HEK293 (cell line): Measurements from ENCODE around the gene MAU2.

Experiments
- CTCF ChIA-PET: fragments of 350-600 bp; formaldehyde crosslinking; extraction: SDS; loops from one replicate; lab custom pipeline; 2021; ENCODE audit warnings: antibody characterized with exemption; lab: Yijun Ruan, JAX
- POLR2A ChIA-PET: fragments of 300-600 bp; formaldehyde crosslinking; extraction: SDS; loops from one replicate; lab custom pipeline; 2020; ENCODE audit warnings: antibody characterized with exemption, inconsistent platforms; lab: Yijun Ruan, JAX
- H3K27ac ChIP-seq: fragments of 200-500 bp; sonication (Bioruptor generic); 2 replicates; pipeline ENCODE4 v1.5.1; 2014; ENCODE audit warnings: low read depth, low read length, control low read depth, inconsistent platforms; ENCODE audit errors: extremely low read depth
- H3K36me3 ChIP-seq, 2 experiments: fragments of 200-500 bp in 1 of 2; sonication (Bioruptor generic) in 1 of 2; 1 replicate in 1 of 2; 2 replicates in 1 of 2; pipeline ENCODE4 v1.5.1; 2014 to 2017; ENCODE audit warnings: inconsistent platforms in 2 of 2, low read length in 2 of 2; ENCODE audit not compliant: control insufficient read depth in 2 of 2, insufficient read depth in 1 of 2
- H3K4me1 ChIP-seq: fragments of 200-500 bp; sonication (Bioruptor generic); 2 replicates; pipeline ENCODE4 v1.5.1; 2014; ENCODE audit warnings: mild to moderate bottlenecking, low read length, inconsistent platforms; ENCODE audit not compliant: control insufficient read depth, insufficient read depth
- H3K4me3 ChIP-seq: 2 replicates; pipeline ENCODE4 v1.5.1; 2011; ENCODE audit warnings: low read depth, mild to moderate bottlenecking, control low read depth, low read length, moderate library complexity
- H3K9me3 ChIP-seq: fragments of 200-500 bp; sonication (Bioruptor generic); 2 replicates; pipeline ENCODE4 v1.5.1; 2014; ENCODE audit warnings: low read depth, low read length, inconsistent platforms; ENCODE audit not compliant: control insufficient read depth, insufficient read depth
- CTCF ChIP-seq: fragments of 450-650 bp; formaldehyde crosslinking; IDR thresholded peaks from 2 replicates; pipeline ENCODE4 v1.5.1; 2016; ENCODE audit warnings: missing biosample characterization, missing genetic modification characterization
- ELK4 ChIP-seq: IDR thresholded peaks from 2 replicates; pipeline ENCODE4 v1.6.1; 2011; ENCODE audit warnings: mild to moderate bottlenecking, low read depth, low read length, borderline replicate concordance
- GLIS2 ChIP-seq: fragments of 450-650 bp; formaldehyde crosslinking; IDR thresholded peaks from 2 replicates; pipeline ENCODE4 v1.5.1; 2016; ENCODE audit warnings: missing biosample characterization, missing genetic modification characterization
- HOXC10 ChIP-seq: sonication (generic); formaldehyde crosslinking; IDR thresholded peaks from 2 replicates; pipeline ENCODE4 v1.8.1; 2023; ENCODE audit warnings: mild to moderate bottlenecking, missing genetic modification reagents
- KLF1 ChIP-seq: fragments of 450-650 bp; formaldehyde crosslinking; IDR thresholded peaks from 2 replicates; pipeline ENCODE4 v1.5.1; 2016; ENCODE audit warnings: missing biosample characterization, missing genetic modification characterization
- KLF9 ChIP-seq: fragments of 450-650 bp; formaldehyde crosslinking; IDR thresholded peaks from 2 replicates; pipeline ENCODE4 v1.5.1; 2016; ENCODE audit warnings: missing biosample characterization, missing genetic modification characterization, low read depth
- OVOL3 ChIP-seq: fragments of 450-650 bp; formaldehyde crosslinking; IDR thresholded peaks from 2 replicates; pipeline ENCODE4 v1.5.1; 2016; ENCODE audit warnings: missing biosample characterization, missing genetic modification characterization
- PATZ1 ChIP-seq: fragments of 450-650 bp; formaldehyde crosslinking; IDR thresholded peaks from 2 replicates; pipeline ENCODE4 v1.5.1; 2016; ENCODE audit warnings: missing biosample characterization, missing genetic modification characterization
- PRDM1 ChIP-seq: fragments of 450-650 bp; formaldehyde crosslinking; IDR thresholded peaks from 2 replicates; pipeline ENCODE4; 2016; ENCODE audit warnings: missing biosample characterization, missing genetic modification characterization
- TRIM28 ChIP-seq: IDR thresholded peaks from 2 replicates; pipeline ENCODE4 v1.6.1; 2011; ENCODE audit warnings: low read length, control low read depth, borderline replicate concordance
- ZBTB8A ChIP-seq: fragments of 450-650 bp; formaldehyde crosslinking; IDR thresholded peaks from 2 replicates; pipeline ENCODE4 v1.5.1; 2016; ENCODE audit warnings: missing biosample characterization, missing genetic modification characterization
- ZNF16 ChIP-seq: fragments of 450-650 bp; formaldehyde crosslinking; IDR thresholded peaks from 2 replicates; pipeline ENCODE4 v1.5.1; 2016; ENCODE audit warnings: low read depth, missing biosample characterization, missing genetic modification characterization
- ZNF184 ChIP-seq: fragments of 450-650 bp; IDR thresholded peaks from 2 replicates; pipeline ENCODE4 v1.5.1; 2018; ENCODE audit warnings: missing biosample characterization, mild to moderate bottlenecking, missing genetic modification characterization
- ZNF274 ChIP-seq, 2 experiments: fragments of 200-500 bp in 1 of 2; fragments of 450-650 bp in 1 of 2; sonication (Bioruptor generic) in 1 of 2; formaldehyde crosslinking in 1 of 2; IDR thresholded peaks; 2 replicates each; pipeline versions ENCODE4 v1.5.1 to v1.6.1; 2014 to 2016; ENCODE audit warnings: borderline replicate concordance in 1 of 2, inconsistent platforms in 1 of 2, low read length in 1 of 2, missing biosample characterization in 1 of 2, missing genetic modification characterization in 1 of 2
- ZNF354C ChIP-seq: fragments of 450-650 bp; formaldehyde crosslinking; IDR thresholded peaks from 2 replicates; pipeline ENCODE4 v1.5.1; 2016; ENCODE audit warnings: missing biosample characterization, missing genetic modification characterization, low read depth, borderline replicate concordance
- ZNF394 ChIP-seq: fragments of 450-650 bp; formaldehyde crosslinking; IDR thresholded peaks from 2 replicates; pipeline ENCODE4 v1.5.1; 2016; ENCODE audit warnings: missing biosample characterization, missing genetic modification characterization, mild to moderate bottlenecking, moderate library complexity, borderline replicate concordance
- ZNF473 ChIP-seq: fragments of 450-650 bp; formaldehyde crosslinking; IDR thresholded peaks from 2 replicates; pipeline ENCODE4 v1.5.1; 2017; ENCODE audit warnings: missing biosample characterization, missing genetic modification characterization
- ZNF510 ChIP-seq: fragments of 450-650 bp; formaldehyde crosslinking; IDR thresholded peaks from 2 replicates; pipeline ENCODE4 v1.5.1; 2018; ENCODE audit warnings: mild to moderate bottlenecking, missing genetic modification characterization, missing biosample characterization; ENCODE audit not compliant: insufficient replicate concordance
- ZNF513 ChIP-seq: fragments of 450-650 bp; IDR thresholded peaks from 2 replicates; pipeline ENCODE4 v1.5.1; 2018; ENCODE audit warnings: missing biosample characterization, missing genetic modification characterization
- ZNF548 ChIP-seq: fragments of 450-650 bp; formaldehyde crosslinking; IDR thresholded peaks from 2 replicates; pipeline ENCODE4 v1.5.1; 2016; ENCODE audit warnings: missing biosample characterization, missing genetic modification characterization
- ZNF549 ChIP-seq: fragments of 450-650 bp; IDR thresholded peaks from 2 replicates; pipeline ENCODE4 v1.5.1; 2018; ENCODE audit warnings: missing biosample characterization, missing genetic modification characterization, mild to moderate bottlenecking, inconsistent platforms, moderate library complexity
- ZNF654 ChIP-seq: fragments of 450-650 bp; formaldehyde crosslinking; IDR thresholded peaks from 2 replicates; pipeline ENCODE4 v1.5.1; 2016; ENCODE audit warnings: low read depth, missing biosample characterization, missing genetic modification characterization
- ZNF670 ChIP-seq: fragments of 450-650 bp; formaldehyde crosslinking; IDR thresholded peaks from 2 replicates; pipeline ENCODE4 v1.5.1; 2016; ENCODE audit warnings: missing biosample characterization, missing genetic modification characterization, low read depth
- ZNF692 ChIP-seq: fragments of 450-650 bp; formaldehyde crosslinking; IDR thresholded peaks from 2 replicates; pipeline ENCODE4 v1.5.1; 2016; ENCODE audit warnings: missing biosample characterization, missing genetic modification characterization
- ZNF791 ChIP-seq: fragments of 450-650 bp; formaldehyde crosslinking; IDR thresholded peaks from 2 replicates; pipeline ENCODE4 v1.5.1; 2016; ENCODE audit warnings: missing biosample characterization, missing genetic modification characterization
- ZNF792 ChIP-seq: fragments of 450-650 bp; formaldehyde crosslinking; IDR thresholded peaks from 2 replicates; pipeline ENCODE4 v1.5.1; 2016; ENCODE audit warnings: missing biosample characterization, missing genetic modification characterization
- ZNF837 ChIP-seq: fragments of 450-650 bp; formaldehyde crosslinking; IDR thresholded peaks from 2 replicates; pipeline ENCODE4 v1.5.1; 2016; ENCODE audit warnings: missing biosample characterization, missing genetic modification characterization
- ZSCAN16 ChIP-seq: fragments of 450-650 bp; formaldehyde crosslinking; IDR thresholded peaks from 2 replicates; pipeline ENCODE4 v1.5.1; 2016; ENCODE audit warnings: missing biosample characterization, missing genetic modification characterization
- ZXDB ChIP-seq: fragments of 450-650 bp; formaldehyde crosslinking; IDR thresholded peaks from 2 replicates; pipeline ENCODE4 v1.5.1; 2016; ENCODE audit warnings: missing biosample characterization, missing genetic modification characterization

MAU2 gene

GRCh38 chr19:19404879-19405860 is 84.5 kb downstream of the MAU2 start, which contains the start of gene GATAD2A:
TSS of gene GATAD2A (plus strand) at chr19:19405675. CDS start at chr19:19465346, 59,671 bp downstream.
- Histone ChIP-seq H3K4me3 (peak within 1 kb of the TSS; percentile 78), H3K27ac (peak within 1 kb of the TSS; percentile 72), H3K4me1 (peaks cover 25% of the 10 kb centered on the region), H3K9me3 (no peaks in the 10 kb centered on the region), H3K36me3 (no peaks in the 10 kb centered on the region)
- POLR2A ChIA-PET, result interaction anchor here (0.5 to 2.5 kb wide), 26 partner anchors 8 to 647 kb away, joined by 3 to 31 read pairs (median 4); partner anchors contain the start of gene TSSK6
- CTCF ChIA-PET, result interaction anchor here (0.5 to 2.4 kb wide), 7 partner anchors 10 to 711 kb away, joined by 3 to 10 read pairs (median 3); no protein-coding TSS in a partner anchor
- TF ChIP-seq KLF9 (tag by site-specific recombination) (peak; percentile 95), KLF1 (tag by site-specific recombination) (peak; percentile 92), PATZ1 (peak; percentile 67), ZXDB (peak; percentile 33; the same call in 1 of the 2 replicates), ZNF654 (tag by site-specific recombination) (no peak), ZNF549 (tag by site-specific recombination) (no peak), ZNF354C (no peak), ZNF692 (tag by site-specific recombination) (peak; percentile 47; the same call in 1 of the 2 replicates), ELK4 (peak; percentile 85; the same call in 1 of the 2 replicates), ZNF473 (tag by site-specific recombination) (no peak), ZNF184 (tag by site-specific recombination) (no peak), PRDM1 (tag by site-specific recombination) (peak; percentile 79), ZNF670 (tag by site-specific recombination) (no peak), HOXC10 (CRISPR knock-in tag) (no peak), ZNF510 (tag by site-specific recombination) (no peak), ZNF791 (tag by site-specific recombination) (no peak), ZSCAN16 (no peak), TRIM28 (no peak), ZBTB8A (tag by site-specific recombination) (peak; percentile 80), CTCF (tag by site-specific recombination) (peak; percentile 59; the same call in 1 of the 2 replicates), ZNF274 (IDR thresholded peaks at IDR 0.05; ENCODE audit: low read length) (no peak), ZNF274 (tag by site-specific recombination; IDR thresholded peaks at IDR 0.05; ENCODE audit: borderline replicate concordance) (no peak), ZNF837 (tag by site-specific recombination) (no peak), OVOL3 (tag by site-specific recombination) (no peak), ZNF16 (tag by site-specific recombination) (no peak), ZNF548 (no peak), ZNF513 (tag by site-specific recombination) (no peak), GLIS2 (no peak; the same call in 1 of the 2 replicates), ZNF394 (tag by site-specific recombination) (no peak), ZNF792 (tag by site-specific recombination) (no peak)
